Measurements from ENCODE around the gene RSU1. TPM values are rescaled to one million over a fixed set of nuclear protein-coding genes. Genes with fewer than 3 reads are reported as not detected.

RSU1 gene
- total and polyA plus RNA-seq, 2 of the 13 experiments (the other 11 are each of a cell fraction or from before 2014, with no cell fraction given), result 32.3 to 35.1 TPM

GRCh38 chr10:16544591-16544990 is 272.6 kb downstream of the RSU1 start:
- ATAC-seq (no peak), DNase-seq (ENCODE audit: low spot score) (no peak), FAIRE-seq (no peak)
- Histone ChIP-seq H3K9ac (ENCODE audit: insufficient read depth, low read depth, low read length) (no peak overlapping the region), H3K4me1 (ENCODE audit: insufficient read depth, low read length) (no peaks in the 10 kb centered on the region), H3K4me2 (ENCODE audit: low read depth, low read length) (no peak overlapping the region), H3K36me3 (replicated peaks in 1 of 2; ENCODE audit: control insufficient read depth in 1 of 2, insufficient read depth in 2 of 2, low read length in 2 of 2) (no peaks in the 10 kb centered on the region), H2AFZ (ENCODE audit: low read length) (no peak overlapping the region), H4K20me1 (ENCODE audit: insufficient read depth, low read length) (no peaks in the 10 kb centered on the region), H3K27me3 (ENCODE audit: control insufficient read depth in 1 of 2, insufficient read depth in 2 of 2, low read length in 2 of 2) (peaks cover 0 to 2% of the 10 kb centered on the region in 2 experiments; a peak in 1 of 5 replicates), H3K4me3 (replicated peaks in 1 of 3; ENCODE audit: insufficient read depth in 1 of 3, low read depth in 2 of 3, low read length in 3 of 3) (no peak overlapping the region), H3K9me3 (ENCODE audit: low read length) (no peaks in the 10 kb centered on the region), H3K79me2 (ENCODE audit: insufficient read depth, low read length) (no peaks in the 10 kb centered on the region), H3K27ac (ENCODE audit: extremely low read length, insufficient read depth, low read length) (no peak overlapping the region)
- CTCF ChIA-PET (ENCODE audit: low intra/inter-chr PET ratio, low total read pairs), result interaction anchor here (1.1 to 2.1 kb wide), 2 partner anchors 230 to 666 kb away, joined by 5 to 9 read pairs; no protein-coding TSS in a partner anchor
- intact Hi-C loops (cut with micrococcal nuclease; ENCODE audit: unreplicated experiment) (loop anchor here (10.0 kb wide), 1 partner anchor 670 kb away; no protein-coding TSS in a partner anchor), in situ Hi-C loops (cut with HindIII; ENCODE audit: extremely low pct_ligation_motif_present, low pct_unique_long_range_greater_than_20kb) (loop anchor here (25.0 kb wide), 1 partner anchor 657 kb away; no protein-coding TSS in a partner anchor)
- TF ChIP-seq ZNF382 (CRISPR knock-in tag; IDR thresholded peaks at IDR 0.05; ENCODE audit: borderline replicate concordance) (no peak), ISX (CRISPR knock-in tag; conservative IDR thresholded peaks at IDR 0.05) (no peak), THYN1 (CRISPR knock-in tag; IDR thresholded peaks at IDR 0.05; ENCODE audit: borderline replicate concordance, low read depth) (no peak), ZNF33A (CRISPR knock-in tag; IDR thresholded peaks at IDR 0.05; ENCODE audit: borderline replicate concordance) (no peak), NCOA1 (CRISPR knock-in tag; IDR thresholded peaks at IDR 0.05) (no peak), CC2D1A (CRISPR knock-in tag; IDR thresholded peaks at IDR 0.05) (no peak), KAT7 (CRISPR knock-in tag; IDR thresholded peaks at IDR 0.05; ENCODE audit: borderline replicate concordance) (no peak), ZNF772 (CRISPR knock-in tag; IDR thresholded peaks at IDR 0.05) (no peak), ZBTB3 (CRISPR knock-in tag; IDR thresholded peaks at IDR 0.05; ENCODE audit: borderline replicate concordance, low read depth) (no peak), HNF4A (CRISPR knock-in tag; IDR thresholded peaks at IDR 0.05) (no peak), ZNF777 (CRISPR knock-in tag; IDR thresholded peaks at IDR 0.05) (no peak), MLLT10 (CRISPR knock-in tag; IDR thresholded peaks at IDR 0.05) (no peak), ATM (IDR thresholded peaks at IDR 0.05; ENCODE audit: borderline replicate concordance) (no peak), AHR (CRISPR knock-in tag; IDR thresholded peaks at IDR 0.05) (no peak)
- POLR2A ChIA-PET, result no interaction called here
- no TSS peak for BruUV-seq (replicated peaks)
- 14% methylated on average over 4 of the region's 4 CpGs for WGBS (ENCODE audit: low lambda C conversion rate)

All from HepG2 (cell line).